Measurements from ENCODE around the gene PDHA1.

GRCh38 chrX:19342331-19342906 lies 1.3 kb upstream of the PDHA1 start:
- TF ChIP-seq POLR2AphosphoS5 (IDR thresholded peaks at IDR 0.05; ENCODE audit: borderline replicate concordance, low read depth, low read length) (no peak), EZH2 (IDR thresholded peaks at IDR 0.05) (no peak)
